CD4-positive, CD25-positive, alpha-beta regulatory T cell (primary cell): ENCODE measurements around the gene ADGRV1. TPM values are rescaled to one million over a fixed set of nuclear protein-coding genes. Genes with fewer than 3 reads are reported as not detected.

Experiments used
- ATAC-seq, 2 donors: fragments of 150-1000 bp; cut with Tn5 transposase; one replicate each; pipeline ENCODE4 v1.10.0; 2021; ENCODE audit warnings: low read depth in 2 of 2, moderate number of reproducible peaks in 2 of 2, moderate library complexity in 1 of 2
- DNase-seq, 3 donors: peaks; one replicate each; pipeline versions ENCODE4 v3.0.0 to v3.0.0-alpha.2; 2012 to 2022; ENCODE audit warnings: mixed read lengths in 1 of 3
- H3K27ac ChIP-seq: one replicate; pipeline ENCODE4 v1.7.0; 2013; ENCODE audit warnings: mild to moderate bottlenecking, low read length; ENCODE audit not compliant: insufficient read depth, poor library complexity, severe bottlenecking
- H3K27me3 ChIP-seq: one replicate; pipeline ENCODE4 v1.7.0; 2013; ENCODE audit warnings: low read length; ENCODE audit not compliant: control insufficient read depth, insufficient read depth
- H3K36me3 ChIP-seq: one replicate; pipeline ENCODE4 v1.7.0; 2013; ENCODE audit warnings: mild to moderate bottlenecking, low read length, moderate library complexity; ENCODE audit not compliant: control insufficient read depth, insufficient read depth
- H3K4me1 ChIP-seq: 2 replicates; pipeline ENCODE4 v1.7.0; 2013; ENCODE audit warnings: mild to moderate bottlenecking, low read length; ENCODE audit not compliant: insufficient read depth, control insufficient read depth, poor library complexity, severe bottlenecking
- H3K4me3 ChIP-seq: one replicate; pipeline ENCODE4 v1.7.0; 2013; ENCODE audit warnings: low read depth, mild to moderate bottlenecking, low read length, moderate library complexity
- H3K9me3 ChIP-seq, 2 experiments: 1 replicate in 1 of 2; 2 replicates in 1 of 2; pipeline ENCODE4 v1.7.0; 2013; ENCODE audit warnings: low read length in 2 of 2, mild to moderate bottlenecking in 1 of 2, moderate library complexity in 1 of 2; ENCODE audit not compliant: control insufficient read depth in 2 of 2
- H3K27ac Mint-ChIP-seq, 3 donors: one replicate each; pipeline ENCODE4 v1.8.0; 2020 to 2022; ENCODE audit warnings: mild to moderate bottlenecking in 3 of 3, mixed read lengths in 3 of 3, moderate library complexity in 2 of 3
- H3K27me3 Mint-ChIP-seq: one replicate; pipeline ENCODE4 v1.8.0; 2022; ENCODE audit warnings: mild to moderate bottlenecking, mixed read lengths
- H3K36me3 Mint-ChIP-seq: one replicate; pipeline ENCODE4 v1.8.0; 2020; ENCODE audit warnings: mixed read lengths
- H3K4me1 Mint-ChIP-seq, 4 donors: one replicate each; pipeline ENCODE4 v1.8.0; 2020 to 2022; ENCODE audit warnings: mixed read lengths in 4 of 4, mild to moderate bottlenecking in 1 of 4
- H3K4me3 Mint-ChIP-seq, 4 donors: one replicate each; pipeline ENCODE4 v1.8.0; 2020 to 2022; ENCODE audit warnings: mild to moderate bottlenecking in 4 of 4, mixed read lengths in 4 of 4, moderate library complexity in 3 of 4
- H3K9me3 Mint-ChIP-seq, 7 donors: one replicate each; pipeline ENCODE4 v1.8.0; 2020 to 2022; ENCODE audit warnings: mixed read lengths in 7 of 7, mild to moderate bottlenecking in 3 of 7, moderate library complexity in 2 of 7
- polyA plus RNA-seq, 4 donors: library from polyadenylated mRNA; unstranded; fragments of 300-500 nt; fragmentation: Illumina TruSeq; gene quantifications; one replicate each; pipeline ENCODE4 v1.2.3, GENCODE V29; 2021
- total RNA-seq: library from RNA; stranded (reverse); gene quantifications from one replicate; pipeline ENCODE4 v1.2.3, GENCODE V29; 2022

The ADGRV1 gene
- total and polyA plus RNA-seq, 5 donors from 2014 or later: 0.42 to 0.52 TPM; not detected in 3

DNA sequence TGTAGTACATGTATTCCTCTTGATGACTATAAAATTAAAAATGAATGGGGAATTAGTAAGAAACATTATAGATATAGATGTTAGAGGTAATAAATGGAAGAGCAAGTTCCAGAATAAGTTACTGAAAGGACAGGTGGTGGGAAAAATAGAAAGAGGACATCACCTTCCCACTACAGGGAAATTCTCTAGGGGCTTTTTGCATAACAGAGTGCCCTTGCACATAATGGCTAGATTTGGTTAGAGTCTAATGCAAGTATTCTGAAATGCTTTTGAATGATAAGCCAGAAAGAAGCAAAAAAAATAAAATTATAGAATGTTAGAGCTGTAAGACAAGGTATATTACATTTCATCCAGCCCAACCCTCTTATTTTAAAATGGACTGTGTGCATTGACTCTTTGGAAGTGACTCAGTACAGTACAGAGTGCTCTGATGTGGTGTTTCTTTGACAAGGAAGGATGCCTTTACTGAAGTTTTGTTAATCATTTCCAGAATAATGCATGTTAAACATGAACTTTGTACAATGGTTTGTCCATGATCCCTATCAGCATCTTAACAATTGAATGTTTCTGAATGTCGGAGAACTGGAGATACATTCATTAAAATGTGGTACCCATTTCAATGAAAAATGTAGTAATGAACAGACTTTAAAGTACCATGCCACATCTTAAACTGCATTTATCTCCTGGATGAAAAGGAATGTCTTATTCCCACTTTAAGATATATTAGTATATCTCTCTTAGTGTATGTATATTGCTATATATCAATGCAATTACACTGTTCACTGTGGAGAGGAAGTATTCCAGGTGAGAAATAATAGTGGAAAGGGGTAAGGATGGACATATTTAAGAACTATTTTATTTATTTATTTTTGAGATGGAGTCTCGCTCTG, 391.1 kb downstream of the ADGRV1 start:
- Mint-ChIP-seq H3K36me3 (no peaks in the 10 kb centered on the region), H3K4me1 (no peaks in the 10 kb centered on the region), H3K27me3 (peaks cover 22% of the 10 kb centered on the region), H3K9me3 (peaks cover 0 to 3% (median 0%) of the 10 kb centered on the region in 7 donors), H3K27ac (no peak overlapping the region), H3K4me3 (no peak overlapping the region)
- Histone ChIP-seq H3K27ac (no peak overlapping the region), H3K36me3 (no peaks in the 10 kb centered on the region), H3K4me1 (no peaks in the 10 kb centered on the region), H3K27me3 (peaks cover 8% of the 10 kb centered on the region), H3K4me3 (no peak overlapping the region), H3K9me3 (no peaks in the 10 kb centered on the region)
- ATAC-seq (no peak), DNase-seq (no peak)

DNA sequence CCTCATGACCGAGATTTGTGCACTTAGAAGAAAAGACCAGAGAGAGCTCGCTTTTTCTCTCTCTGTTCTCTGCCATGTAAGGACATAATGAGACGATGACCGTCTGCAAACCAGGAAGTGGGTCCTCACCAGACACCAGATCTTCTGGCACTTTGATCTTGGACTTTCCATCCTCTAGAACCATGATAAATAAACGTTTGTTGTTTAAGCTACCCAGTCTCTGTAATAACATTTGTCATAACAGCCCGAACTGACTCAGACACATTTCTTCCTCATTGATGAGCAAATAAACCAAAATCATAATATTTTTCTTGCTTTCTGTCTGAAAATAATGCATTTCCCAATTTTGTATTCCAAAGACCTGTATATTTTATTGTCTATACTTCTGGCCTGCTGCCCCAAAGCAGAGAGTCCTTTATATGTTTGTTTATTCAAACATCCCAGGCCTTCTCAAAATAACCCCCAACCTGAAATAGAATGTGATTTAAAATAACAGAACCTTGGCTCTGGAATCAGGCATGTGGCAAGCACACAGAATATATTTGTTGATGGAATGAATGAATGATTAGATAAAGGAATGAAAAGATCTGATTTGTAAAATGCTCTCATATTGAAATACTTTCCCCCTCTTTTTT, 396.5 kb downstream of the ADGRV1 start:
- Histone ChIP-seq H3K27ac (no peak overlapping the region), H3K36me3 (no peaks in the 10 kb centered on the region), H3K27me3 (peaks cover 3% of the 10 kb centered on the region), H3K4me3 (no peak overlapping the region), H3K4me1 (no peaks in the 10 kb centered on the region), H3K9me3 (no peaks in the 10 kb centered on the region)
- H3K36me3 Mint-ChIP-seq: no peaks in the 10 kb centered on the region
- H3K4me1 Mint-ChIP-seq: peaks cover 0 to 5% (median 2%) of the 10 kb centered on the region in 4 donors
- ATAC-seq (no peak), DNase-seq (no peak)
- H3K9me3 Mint-ChIP-seq: peaks cover 0 to 2% (median 0%) of the 10 kb centered on the region in 7 donors
- H3K4me3 Mint-ChIP-seq: no peak overlapping the region
- peaks cover 9% of the 10 kb centered on the region for H3K27me3 Mint-ChIP-seq
- no peak overlapping the region for H3K27ac Mint-ChIP-seq

DNA sequence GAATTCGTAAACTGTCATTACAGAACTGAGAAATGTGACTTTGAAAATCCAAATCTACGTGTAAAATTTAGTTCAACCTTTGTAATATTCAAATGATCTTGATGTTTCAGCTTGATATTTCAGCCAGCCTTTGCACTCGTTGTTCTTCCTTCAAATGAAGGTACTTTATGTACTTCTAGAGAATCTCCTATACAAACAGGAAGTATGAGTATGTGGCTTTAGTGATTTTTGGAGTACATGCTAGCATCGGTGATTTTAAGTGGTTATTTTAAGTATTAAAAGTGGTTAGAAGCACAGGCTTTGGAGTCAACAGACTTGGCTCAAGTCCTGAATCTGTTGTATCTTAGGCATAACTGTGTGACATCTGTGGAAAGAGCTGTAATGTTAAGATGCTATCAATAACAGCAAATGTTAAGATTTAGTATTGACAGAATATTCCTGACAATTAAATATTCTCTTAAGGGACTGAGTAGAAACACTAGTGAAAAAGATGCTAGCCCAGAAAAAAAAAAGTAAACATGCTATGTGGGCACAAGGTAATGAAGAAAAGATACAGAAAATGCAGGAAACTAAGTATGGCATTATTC, 398.0 kb downstream of the ADGRV1 start:
- H3K27me3 Mint-ChIP-seq: peaks cover 9% of the 10 kb centered on the region
- H3K4me1 ChIP-seq: no peaks in the 10 kb centered on the region
- H3K9me3 ChIP-seq: no peaks in the 10 kb centered on the region
- H3K36me3 ChIP-seq: no peaks in the 10 kb centered on the region
- no peak overlapping the region for H3K27ac ChIP-seq
- ATAC-seq (no peak), DNase-seq (peak in 1 of 3 donors; percentile 2)
- H3K27me3 ChIP-seq: no peaks in the 10 kb centered on the region
- H3K36me3 Mint-ChIP-seq: no peaks in the 10 kb centered on the region
- no peak overlapping the region for H3K27ac Mint-ChIP-seq
- H3K4me3 ChIP-seq: no peak overlapping the region
- H3K4me3 Mint-ChIP-seq: no peak overlapping the region
- peaks cover 0 to 3% (median 0%) of the 10 kb centered on the region in 7 donors for H3K9me3 Mint-ChIP-seq
- H3K4me1 Mint-ChIP-seq: peaks cover 0 to 5% (median 2%) of the 10 kb centered on the region in 4 donors

DNA sequence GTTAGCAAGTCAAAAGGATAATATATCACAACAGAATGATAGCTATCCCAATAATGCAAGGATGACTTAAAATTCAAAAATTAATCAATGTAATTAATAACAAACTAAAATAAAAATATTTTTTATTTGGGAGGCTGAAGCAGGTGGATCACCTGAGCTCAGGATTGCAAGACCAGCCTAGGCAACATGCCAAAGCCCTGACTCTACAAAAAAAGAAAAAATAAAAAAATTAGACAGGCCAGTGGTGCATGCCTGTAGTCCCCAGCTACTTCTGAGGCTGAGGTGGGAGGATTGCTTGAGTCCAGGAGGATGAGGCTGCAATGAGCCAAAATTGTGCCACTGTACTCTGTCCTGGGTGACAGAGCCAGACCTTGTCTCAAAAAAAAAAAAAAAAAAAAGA, 399.3 kb downstream of the ADGRV1 start:
- H3K4me1 ChIP-seq: no peaks in the 10 kb centered on the region
- Mint-ChIP-seq H3K4me3 (no peak overlapping the region), H3K27ac (no peak overlapping the region), H3K27me3 (peaks cover 1% of the 10 kb centered on the region), H3K4me1 (peaks cover 0 to 5% (median 2%) of the 10 kb centered on the region in 4 donors), H3K36me3 (no peaks in the 10 kb centered on the region), H3K9me3 (peaks cover 0 to 1% (median 0%) of the 10 kb centered on the region in 7 donors)
- no peaks in the 10 kb centered on the region for H3K9me3 ChIP-seq
- H3K36me3 ChIP-seq: no peaks in the 10 kb centered on the region
- DNase-seq: no peak
- H3K27me3 ChIP-seq: no peaks in the 10 kb centered on the region
- ATAC-seq: no peak
- H3K27ac ChIP-seq: no peak overlapping the region
- no peak overlapping the region for H3K4me3 ChIP-seq

DNA sequence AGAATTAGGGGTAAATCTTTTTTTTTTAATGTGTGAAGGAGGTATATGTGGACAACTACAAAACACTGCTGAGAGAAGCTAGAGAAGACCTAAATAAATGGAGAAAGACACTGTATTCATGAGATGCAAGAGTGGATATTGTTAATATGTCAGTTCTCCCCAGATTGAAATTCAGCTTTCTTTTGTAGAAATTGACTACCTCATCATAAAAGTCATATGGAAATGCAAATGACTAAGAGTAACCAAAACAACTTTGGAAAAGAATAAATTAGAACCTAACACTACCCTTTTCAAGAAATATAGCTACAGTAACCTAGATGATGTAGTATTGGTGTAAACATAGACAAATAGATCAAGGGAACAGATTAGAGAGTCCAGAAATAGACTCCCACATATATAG, 400.7 kb downstream of the ADGRV1 start:
- Mint-ChIP-seq H3K36me3 (no peaks in the 10 kb centered on the region), H3K4me3 (no peak overlapping the region), H3K27ac (no peak overlapping the region), H3K4me1 (peaks cover 0 to 5% (median 2%) of the 10 kb centered on the region in 4 donors), H3K9me3 (peaks cover 0 to 1% (median 0%) of the 10 kb centered on the region in 7 donors), H3K27me3 (no peaks in the 10 kb centered on the region)
- Histone ChIP-seq H3K27ac (no peak overlapping the region), H3K27me3 (no peaks in the 10 kb centered on the region), H3K36me3 (no peaks in the 10 kb centered on the region), H3K4me1 (no peaks in the 10 kb centered on the region), H3K9me3 (no peaks in the 10 kb centered on the region), H3K4me3 (no peak overlapping the region)
- ATAC-seq (no peak), DNase-seq (no peak)

DNA sequence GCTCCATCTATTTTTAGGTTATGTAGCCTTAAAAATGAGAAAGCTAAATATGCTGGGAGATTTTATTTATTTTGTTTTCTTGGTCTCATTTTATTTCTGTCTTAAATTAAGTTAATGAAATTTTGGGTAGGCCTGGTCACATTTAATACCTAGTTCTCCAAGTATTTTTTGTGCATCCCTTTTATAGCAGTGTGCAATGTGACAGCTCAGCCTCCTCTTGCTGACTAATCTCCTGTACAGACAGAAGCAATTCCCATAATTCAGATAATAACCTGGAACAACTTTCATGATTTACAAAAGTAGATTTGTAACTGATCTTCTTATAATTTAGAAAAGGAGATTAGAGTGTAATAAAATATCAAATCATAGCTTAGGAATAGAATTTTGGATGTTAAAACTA, 403.9 kb downstream of the ADGRV1 start:
- no peaks in the 10 kb centered on the region for H3K4me1 ChIP-seq
- no peaks in the 10 kb centered on the region for H3K36me3 ChIP-seq
- H3K36me3 Mint-ChIP-seq: no peaks in the 10 kb centered on the region
- no peak for DNase-seq
- H3K4me3 ChIP-seq: no peak overlapping the region
- no peaks in the 10 kb centered on the region for H3K27me3 ChIP-seq
- H3K9me3 ChIP-seq: no peaks in the 10 kb centered on the region
- no peak overlapping the region for H3K27ac ChIP-seq
- peaks cover 0 to 3% (median 0%) of the 10 kb centered on the region in 7 donors for H3K9me3 Mint-ChIP-seq
- peaks cover 9% of the 10 kb centered on the region for H3K27me3 Mint-ChIP-seq
- no peak for ATAC-seq
- H3K4me1 Mint-ChIP-seq: no peaks in the 10 kb centered on the region
- no peak overlapping the region for H3K27ac Mint-ChIP-seq
- no peak overlapping the region for H3K4me3 Mint-ChIP-seq

DNA sequence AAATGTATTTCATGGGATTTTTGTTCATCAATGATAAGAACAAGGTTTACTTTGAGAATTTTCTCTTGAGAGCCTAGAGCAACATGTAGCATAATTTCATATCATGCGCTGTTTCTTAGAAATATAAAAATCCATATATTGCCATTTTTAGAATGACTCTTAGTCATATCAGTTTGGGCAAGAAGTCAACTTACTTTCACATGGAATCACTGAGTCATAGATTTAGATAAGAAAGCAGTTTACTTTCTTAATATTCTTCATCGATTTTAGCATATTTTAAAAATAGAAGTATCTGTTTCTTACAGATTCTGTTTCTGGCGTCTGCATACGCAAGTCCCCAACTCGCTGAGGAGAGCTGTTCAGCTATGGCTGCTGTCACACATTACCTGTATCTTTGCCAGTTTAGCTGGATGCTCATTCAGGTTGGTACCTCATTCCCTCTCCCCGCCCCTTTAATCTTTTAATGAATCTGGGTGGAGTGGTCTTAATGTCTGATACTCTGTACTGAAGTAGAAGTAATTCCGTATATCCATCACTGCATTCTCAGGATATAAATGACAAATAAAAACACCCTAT, 406.6 kb downstream of the ADGRV1 start:
- ATAC-seq: no peak

More for the DNA sequence above, 406.6 kb downstream of the ADGRV1 start:
- Histone ChIP-seq H3K27ac (no peak overlapping the region), H3K27me3 (peaks cover 3% of the 10 kb centered on the region), H3K4me1 (no peaks in the 10 kb centered on the region), H3K4me3 (no peak overlapping the region), H3K9me3 (no peaks in the 10 kb centered on the region), H3K36me3 (no peaks in the 10 kb centered on the region)
- no peak overlapping the region for H3K4me3 Mint-ChIP-seq
- H3K4me1 Mint-ChIP-seq: no peaks in the 10 kb centered on the region
- no peak for DNase-seq
- no peak overlapping the region for H3K27ac Mint-ChIP-seq
- peaks cover 9% of the 10 kb centered on the region for H3K27me3 Mint-ChIP-seq
- peaks cover 0 to 3% (median 0%) of the 10 kb centered on the region in 7 donors for H3K9me3 Mint-ChIP-seq
- H3K36me3 Mint-ChIP-seq: no peaks in the 10 kb centered on the region
